ENCODE data around the gene SLC30A4.

GRCh38 chr15:45469027-45469426 is 53.5 kb downstream of the SLC30A4 start:
- TF ChIP-seq CTCF (IDR thresholded peaks at IDR 0.05) (no peak), POLR2A (IDR thresholded peaks at IDR 0.05; ENCODE audit: low read depth) (no peak), EP300 (IDR thresholded peaks at IDR 0.05) (no peak)

Measured in esophagus muscularis mucosa (tissue), 4 donors.